Stimulated activated naive CD8-positive, alpha-beta T cell treated with anti-CD3 and anti-CD28 coated beads, Interleukin-15, Interleukin-2, amounts not matched to agents 100 U/mL and 50 U/mL, for 24 hours (primary cell): Measurements from ENCODE around the gene ARRB1.
"Not testable (repeated sequence)": the region's sequence is repeated elsewhere in the genome, so short reads cannot be mapped to it uniquely, and the experiment has no call there.

Experiments
- ATAC-seq: fragments of 150-1000 bp; cut with Tn5 transposase; one replicate; pipeline ENCODE4 v1.10.0; 2021
- DNase-seq: peaks from one replicate; pipeline ENCODE4 v3.0.0; 2021

ARRB1 gene

GRCh38 chr11:75344186-75344585 lies 7.3 kb downstream of the ARRB1 start:
- ATAC-seq (no peak), DNase-seq (no peak)

GRCh38 chr11:75342966-75343870 lies 8.2 kb downstream of the ARRB1 start:
- no peak for ATAC-seq
- no peak for DNase-seq

GRCh38 chr11:75342231-75342918 lies 9.1 kb downstream of the ARRB1 start:
- ATAC-seq (no peak), DNase-seq (no peak)

GRCh38 chr11:75341612-75342011 lies 9.8 kb downstream of the ARRB1 start:
- DNase-seq (no peak), ATAC-seq (no peak)

- no peak for DNase-seq
- no peak for ATAC-seq
Measured at GRCh38 chr11:75339685-75340409, 11.6 kb downstream of the ARRB1 start.

- ATAC-seq, result peak; percentile 70
- DNase-seq, result peak; percentile 41
Measured at GRCh38 chr11:75338516-75339208, 12.8 kb downstream of the ARRB1 start.

GRCh38 chr11:75337195-75337654 lies 14.2 kb downstream of the ARRB1 start:
- DNase-seq (no peak), ATAC-seq (no peak)

- ATAC-seq (no peak), DNase-seq (no peak)
Measured at GRCh38 chr11:75334976-75335375, 16.5 kb downstream of the ARRB1 start.

- ATAC-seq (no peak), DNase-seq (no peak)
Measured at GRCh38 chr11:75334402-75334891, 17.0 kb downstream of the ARRB1 start.

GRCh38 chr11:75333807-75334140 lies 17.7 kb downstream of the ARRB1 start:
- ATAC-seq (no peak), DNase-seq (no peak)

GRCh38 chr11:75333022-75333806 lies 18.2 kb downstream of the ARRB1 start:
- no peak for DNase-seq
- no peak for ATAC-seq

- not testable (repeated sequence) for DNase-seq, ATAC-seq
Measured at GRCh38 chr11:75331761-75332160, 19.7 kb downstream of the ARRB1 start.

- not testable (repeated sequence) for ATAC-seq, DNase-seq
Measured at GRCh38 chr11:75331304-75331703, 20.2 kb downstream of the ARRB1 start.

GRCh38 chr11:75330886-75331285 lies 20.6 kb downstream of the ARRB1 start:
- DNase-seq, ATAC-seq: not testable (repeated sequence)

GRCh38 chr11:75330291-75330690 lies 21.2 kb downstream of the ARRB1 start:
- ATAC-seq, result no peak

GRCh38 chr11:75328426-75329277 lies 22.8 kb downstream of the ARRB1 start:
- DNase-seq, result peak; percentile 54
- ATAC-seq, result peak; percentile 51

More at GRCh38 chr11:75330291-75330690, 21.2 kb downstream of the ARRB1 start:
- DNase-seq, result no peak

GRCh38 chr11:75326439-75326810 lies 25.0 kb downstream of the ARRB1 start:
- ATAC-seq (peak; percentile 78), DNase-seq (peak; percentile 48)

- ATAC-seq (peak; percentile 84), DNase-seq (peak; percentile 71)
Measured at GRCh38 chr11:75325713-75326438, 25.6 kb downstream of the ARRB1 start.

GRCh38 chr11:75324740-75325139 lies 26.7 kb downstream of the ARRB1 start:
- ATAC-seq (no peak), DNase-seq (no peak)
